ENCODE data around the gene TGM6.

The TGM6 gene

GRCh38 chr20:2390951-2391675 is 10.4 kb downstream of the TGM6 start:
- no peak for TF ChIP-seq CTCF (conservative IDR thresholded peaks at IDR 0.05; ENCODE audit: low read length)
- no peak for TF ChIP-seq EZH2phosphoT487 (IDR thresholded peaks at IDR 0.05; ENCODE audit: borderline replicate concordance)

GRCh38 chr20:2394411-2395055 is 13.8 kb downstream of the TGM6 start:
- no peak overlapping the region for H3K4me3 ChIP-seq (ENCODE audit: low read length, poor library complexity, severe bottlenecking)
- H3K9me3 ChIP-seq (ENCODE audit: insufficient read depth, low read depth, low read length) = no peaks in the 10 kb centered on the region
- H2AFZ ChIP-seq (ENCODE audit: low read length) = no peak overlapping the region
- H3K4me1 ChIP-seq (ENCODE audit: insufficient read depth, low read length, poor library complexity, severe bottlenecking) = no peaks in the 10 kb centered on the region
- no peaks in the 10 kb centered on the region for H3K27me3 ChIP-seq (ENCODE audit: insufficient read depth, low read length, poor library complexity, severe bottlenecking)
- no peaks in the 10 kb centered on the region for H4K20me1 ChIP-seq (ENCODE audit: insufficient read depth, low read length, poor library complexity, severe bottlenecking)
- no peaks in the 10 kb centered on the region for H3F3A ChIP-seq (ENCODE audit: low read depth)
- H3K9me2 ChIP-seq (replicated peaks; ENCODE audit: low read depth, low read length) = no peaks in the 10 kb centered on the region
- H3K4me2 ChIP-seq (ENCODE audit: low read depth, low read length, poor library complexity, severe bottlenecking) = no peak overlapping the region
- H3K36me3 ChIP-seq (ENCODE audit: insufficient read depth, low read length) = no peaks in the 10 kb centered on the region
- H3K9ac ChIP-seq (ENCODE audit: low read depth, low read length, poor library complexity, severe bottlenecking) = no peak overlapping the region
- H3K79me2 ChIP-seq (ENCODE audit: insufficient read depth, low read length) = no peaks in the 10 kb centered on the region
- TF ChIP-seq CTCF (conservative IDR thresholded peaks at IDR 0.05; ENCODE audit: low read length) = no peak

More at GRCh38 chr20:2390951-2391675, 10.4 kb downstream of the TGM6 start:
- H3K36me3 ChIP-seq (ENCODE audit: insufficient read depth, low read length) = no peaks in the 10 kb centered on the region
- H3K9me3 ChIP-seq (ENCODE audit: insufficient read depth, low read depth, low read length) = no peaks in the 10 kb centered on the region; the same call in 1 of the 2 replicates
- no peak overlapping the region for H3K4me3 ChIP-seq (ENCODE audit: low read length, poor library complexity, severe bottlenecking)
- no peak overlapping the region for H3K9ac ChIP-seq (ENCODE audit: low read depth, low read length, poor library complexity, severe bottlenecking)
- no peak overlapping the region for H3K4me2 ChIP-seq (ENCODE audit: low read depth, low read length, poor library complexity, severe bottlenecking)
- H3K9me2 ChIP-seq (replicated peaks; ENCODE audit: low read depth, low read length) = no peaks in the 10 kb centered on the region
- H3K79me2 ChIP-seq (ENCODE audit: insufficient read depth, low read length) = no peaks in the 10 kb centered on the region
- H3K4me1 ChIP-seq (ENCODE audit: insufficient read depth, low read length, poor library complexity, severe bottlenecking) = no peaks in the 10 kb centered on the region
- no peaks in the 10 kb centered on the region for H3K27me3 ChIP-seq (ENCODE audit: insufficient read depth, low read length, poor library complexity, severe bottlenecking)
- H2AFZ ChIP-seq (ENCODE audit: low read length) = no peak overlapping the region
- H3F3A ChIP-seq (ENCODE audit: low read depth) = no peaks in the 10 kb centered on the region
- no peaks in the 10 kb centered on the region for H4K20me1 ChIP-seq (ENCODE audit: insufficient read depth, low read length, poor library complexity, severe bottlenecking)

GRCh38 chr20:2395136-2395535 is 14.4 kb downstream of the TGM6 start:
- H3K79me2 ChIP-seq (ENCODE audit: insufficient read depth, low read length) = no peaks in the 10 kb centered on the region
- H3K9me3 ChIP-seq (ENCODE audit: insufficient read depth, low read depth, low read length) = no peaks in the 10 kb centered on the region
- TF ChIP-seq CTCF (conservative IDR thresholded peaks at IDR 0.05; ENCODE audit: low read length) = no peak
- no peak for TF ChIP-seq EZH2phosphoT487 (IDR thresholded peaks at IDR 0.05; ENCODE audit: borderline replicate concordance)
- no peaks in the 10 kb centered on the region for H4K20me1 ChIP-seq (ENCODE audit: insufficient read depth, low read length, poor library complexity, severe bottlenecking)
- H3K4me1 ChIP-seq (ENCODE audit: insufficient read depth, low read length, poor library complexity, severe bottlenecking) = no peaks in the 10 kb centered on the region
- H3F3A ChIP-seq (ENCODE audit: low read depth) = no peaks in the 10 kb centered on the region
- no peaks in the 10 kb centered on the region for H3K36me3 ChIP-seq (ENCODE audit: insufficient read depth, low read length)
- no peaks in the 10 kb centered on the region for H3K27me3 ChIP-seq (ENCODE audit: insufficient read depth, low read length, poor library complexity, severe bottlenecking)
- no peaks in the 10 kb centered on the region for H3K9me2 ChIP-seq (replicated peaks; ENCODE audit: low read depth, low read length)
- H3K4me2 ChIP-seq (ENCODE audit: low read depth, low read length, poor library complexity, severe bottlenecking) = no peak overlapping the region
- H3K9ac ChIP-seq (ENCODE audit: low read depth, low read length, poor library complexity, severe bottlenecking) = no peak overlapping the region
- H3K4me3 ChIP-seq (ENCODE audit: low read length, poor library complexity, severe bottlenecking) = no peak overlapping the region
- no peak overlapping the region for H2AFZ ChIP-seq (ENCODE audit: low read length)

Data from Loucy (cell line).